Osteoblast (primary cell): ENCODE measurements around the gene IL13RA2. TPM values are rescaled to one million over a fixed set of nuclear protein-coding genes. Genes with fewer than 3 reads are reported as not detected.

Experiments used
- DNase-seq: peaks from one replicate; pipeline ENCODE4 v3.0.0; 2011; ENCODE audit warnings: low spot score, mixed read lengths; ENCODE audit not compliant: insufficient read length; ENCODE audit errors: missing footprints
- H2AFZ ChIP-seq: 2 replicates; pipeline ENCODE4 v1.6.0; 2011; ENCODE audit warnings: mild to moderate bottlenecking, low read length
- H3K27ac ChIP-seq: 2 replicates; pipeline ENCODE4 v1.5.1; 2011; ENCODE audit warnings: mild to moderate bottlenecking, low read depth, low read length, moderate library complexity
- H3K27me3 ChIP-seq: 2 replicates; pipeline ENCODE4 v1.6.0; 2012; ENCODE audit warnings: mild to moderate bottlenecking, control low read depth, inconsistent platforms, low read length, moderate library complexity; ENCODE audit not compliant: insufficient read depth
- H3K36me3 ChIP-seq: 2 replicates; pipeline ENCODE4 v1.5.1; 2011; ENCODE audit warnings: mild to moderate bottlenecking, low read length, control low read depth, moderate library complexity; ENCODE audit not compliant: insufficient read depth
- H3K4me1 ChIP-seq: 2 replicates; pipeline ENCODE4 v1.5.1; 2011; ENCODE audit warnings: mild to moderate bottlenecking, low read length, control low read depth, moderate library complexity; ENCODE audit not compliant: insufficient read depth
- H3K4me2 ChIP-seq: 2 replicates; pipeline ENCODE4 v1.6.0; 2011; ENCODE audit warnings: mild to moderate bottlenecking, low read length; ENCODE audit not compliant: insufficient read depth
- H3K4me3 ChIP-seq: fragments of 200-600 bp; sonication (generic); 3 replicates; pipeline ENCODE4 v1.5.1; 2012; ENCODE audit warnings: mild to moderate bottlenecking, low read length, inconsistent platforms; ENCODE audit not compliant: insufficient read depth
- H3K79me2 ChIP-seq: 2 replicates; pipeline ENCODE4 v1.6.0; 2012; ENCODE audit warnings: mild to moderate bottlenecking, low read length, control low read depth, inconsistent platforms; ENCODE audit not compliant: insufficient read depth
- H3K9me3 ChIP-seq: 2 replicates; pipeline ENCODE4 v1.5.1; 2011; ENCODE audit warnings: low read depth, low read length, control low read depth
- H4K20me1 ChIP-seq: 2 replicates; pipeline ENCODE4 v1.6.0; 2012; ENCODE audit warnings: mild to moderate bottlenecking, low read length, control low read depth; ENCODE audit not compliant: insufficient read depth
- total RNA-seq: library from RNA; depleted of rRNA; stranded (reverse); fragments of >200 nt; gene quantifications from 2 replicates; pipeline ENCODE4 v1.2.3, GENCODE V29; 2012
- TF ChIP-seq, protein P1 (sequence below): IDR thresholded peaks from 2 replicates; pipeline ENCODE4 v1.5.1; 2011; ENCODE audit warnings: mild to moderate bottlenecking, low read depth, low read length, moderate library complexity; ENCODE audit errors: extremely low read depth

The IL13RA2 gene
- total RNA-seq, 1 donor: 1.1 TPM

DNA sequence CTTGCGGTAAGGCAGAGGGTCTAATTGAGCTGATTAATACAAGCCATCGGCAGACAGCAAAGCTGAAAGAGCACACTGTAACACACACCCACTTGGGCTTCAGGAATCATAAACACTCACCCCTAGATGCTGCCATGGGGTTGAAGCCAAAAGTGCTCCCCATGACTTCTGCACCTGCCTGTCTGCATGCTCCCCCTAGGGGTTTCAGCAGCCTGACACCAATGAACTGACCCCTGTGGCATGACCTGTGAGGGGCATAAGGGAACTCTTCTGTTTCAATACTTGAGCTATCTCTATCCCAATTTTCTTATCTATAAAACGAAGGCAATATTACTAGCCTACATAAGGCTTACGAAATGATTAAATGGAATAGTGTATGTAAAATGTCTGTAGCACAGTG, 23.0 kb upstream of the IL13RA2 start:
- H3K4me2 ChIP-seq: no peak overlapping the region
- TF ChIP-seq, protein P1, sequence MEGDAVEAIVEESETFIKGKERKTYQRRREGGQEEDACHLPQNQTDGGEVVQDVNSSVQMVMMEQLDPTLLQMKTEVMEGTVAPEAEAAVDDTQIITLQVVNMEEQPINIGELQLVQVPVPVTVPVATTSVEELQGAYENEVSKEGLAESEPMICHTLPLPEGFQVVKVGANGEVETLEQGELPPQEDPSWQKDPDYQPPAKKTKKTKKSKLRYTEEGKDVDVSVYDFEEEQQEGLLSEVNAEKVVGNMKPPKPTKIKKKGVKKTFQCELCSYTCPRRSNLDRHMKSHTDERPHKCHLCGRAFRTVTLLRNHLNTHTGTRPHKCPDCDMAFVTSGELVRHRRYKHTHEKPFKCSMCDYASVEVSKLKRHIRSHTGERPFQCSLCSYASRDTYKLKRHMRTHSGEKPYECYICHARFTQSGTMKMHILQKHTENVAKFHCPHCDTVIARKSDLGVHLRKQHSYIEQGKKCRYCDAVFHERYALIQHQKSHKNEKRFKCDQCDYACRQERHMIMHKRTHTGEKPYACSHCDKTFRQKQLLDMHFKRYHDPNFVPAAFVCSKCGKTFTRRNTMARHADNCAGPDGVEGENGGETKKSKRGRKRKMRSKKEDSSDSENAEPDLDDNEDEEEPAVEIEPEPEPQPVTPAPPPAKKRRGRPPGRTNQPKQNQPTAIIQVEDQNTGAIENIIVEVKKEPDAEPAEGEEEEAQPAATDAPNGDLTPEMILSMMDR: no peak
- H3K79me2 ChIP-seq: no peaks in the 10 kb centered on the region

DNA sequence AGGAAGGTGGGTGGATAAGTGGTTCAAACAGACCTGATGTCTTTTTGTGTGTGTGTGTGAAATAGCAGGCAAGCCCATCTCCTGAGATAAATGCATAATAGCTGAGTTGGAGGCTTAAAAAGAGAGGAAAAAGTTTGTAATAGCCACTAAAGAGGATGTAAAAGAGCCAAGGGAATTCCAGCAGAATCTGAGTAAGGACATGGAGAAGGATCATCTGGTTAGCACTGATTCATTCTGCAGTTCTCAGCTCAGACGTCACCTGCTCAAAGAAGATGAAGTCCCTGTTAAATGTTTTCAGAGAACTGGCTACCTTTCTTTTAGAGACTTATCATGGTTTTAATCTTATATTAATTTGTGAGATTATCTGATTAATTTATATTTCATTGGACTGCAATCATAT, 21.0 kb upstream of the IL13RA2 start:
- Histone ChIP-seq H3K36me3 (no peaks in the 10 kb centered on the region), H3K27me3 (no peaks in the 10 kb centered on the region), H2AFZ (no peak overlapping the region), H3K4me1 (no peaks in the 10 kb centered on the region), H3K79me2 (no peaks in the 10 kb centered on the region), H3K27ac (no peak overlapping the region), H4K20me1 (no peaks in the 10 kb centered on the region), H3K4me2 (no peak overlapping the region), H3K9me3 (no peaks in the 10 kb centered on the region), H3K4me3 (no peak overlapping the region)
- no peak for DNase-seq
- TF ChIP-seq, protein P1: no peak

More for the DNA sequence above, 23.0 kb upstream of the IL13RA2 start:
- no peak overlapping the region for H3K27ac ChIP-seq
- no peak overlapping the region for H2AFZ ChIP-seq
- no peaks in the 10 kb centered on the region for H4K20me1 ChIP-seq
- no peaks in the 10 kb centered on the region for H3K27me3 ChIP-seq
- H3K36me3 ChIP-seq: no peaks in the 10 kb centered on the region
- H3K9me3 ChIP-seq: no peaks in the 10 kb centered on the region
- H3K4me3 ChIP-seq: no peak overlapping the region
- no peak for DNase-seq
- no peaks in the 10 kb centered on the region for H3K4me1 ChIP-seq

DNA sequence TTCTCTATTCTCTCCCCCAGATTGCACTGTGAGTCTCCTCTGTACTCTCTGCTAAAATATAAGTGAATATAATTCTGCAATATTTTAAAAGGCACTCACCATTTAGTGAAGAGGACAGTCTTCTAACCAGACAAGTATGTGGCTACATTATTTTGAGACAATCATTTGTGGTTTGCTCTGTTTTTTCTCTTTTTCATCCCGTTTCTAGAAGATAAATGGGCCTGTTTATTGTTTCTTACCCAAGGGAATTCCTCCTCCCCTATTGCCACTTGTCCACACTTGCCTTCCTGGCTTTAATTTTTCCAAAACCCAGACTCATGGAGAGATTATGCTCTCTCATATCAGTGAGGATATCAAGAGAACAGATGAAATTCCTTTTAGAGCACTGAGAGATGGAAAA, 18.6 kb upstream of the IL13RA2 start:
- H3K4me1 ChIP-seq: no peaks in the 10 kb centered on the region
- TF ChIP-seq, protein P1: no peak
- H4K20me1 ChIP-seq: no peaks in the 10 kb centered on the region
- no peaks in the 10 kb centered on the region for H3K9me3 ChIP-seq
- H3K27me3 ChIP-seq: no peaks in the 10 kb centered on the region
- no peak overlapping the region for H2AFZ ChIP-seq
- H3K4me2 ChIP-seq: no peak overlapping the region
- no peaks in the 10 kb centered on the region for H3K79me2 ChIP-seq
- no peaks in the 10 kb centered on the region for H3K36me3 ChIP-seq
- no peak overlapping the region for H3K27ac ChIP-seq
- H3K4me3 ChIP-seq: no peak overlapping the region
- no peak for DNase-seq

DNA sequence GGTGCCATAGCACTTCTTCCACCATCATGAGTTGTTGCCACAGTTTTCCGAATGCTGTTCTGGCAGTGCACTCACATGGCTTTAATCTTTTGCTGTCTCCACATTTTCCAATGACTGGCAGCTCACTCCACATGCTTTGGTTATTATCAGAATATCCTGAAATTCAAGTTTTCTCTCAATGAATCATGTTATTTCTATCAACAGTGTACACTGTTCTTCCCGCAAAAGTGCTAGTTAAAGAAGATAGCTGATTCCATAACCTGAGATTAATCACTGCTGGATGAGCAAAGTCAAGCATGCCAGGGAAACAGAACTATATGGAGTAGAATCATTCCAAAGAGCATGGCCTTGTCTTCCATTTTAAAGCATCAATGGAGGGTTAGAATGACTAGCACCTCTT, 14.6 kb upstream of the IL13RA2 start:
- Histone ChIP-seq H4K20me1 (no peaks in the 10 kb centered on the region), H3K4me3 (no peak overlapping the region), H3K27ac (no peak overlapping the region), H3K4me2 (no peak overlapping the region), H3K4me1 (peaks cover 5% of the 10 kb centered on the region), H3K36me3 (no peaks in the 10 kb centered on the region), H3K79me2 (no peaks in the 10 kb centered on the region), H2AFZ (no peak overlapping the region), H3K9me3 (no peaks in the 10 kb centered on the region), H3K27me3 (no peaks in the 10 kb centered on the region)
- DNase-seq: no peak
- TF ChIP-seq, protein P1: no peak
